ENCODE results near the gene VBP1. TPM values are rescaled to one million over a fixed set of nuclear protein-coding genes. Genes with fewer than 3 reads are reported as not detected.
"Not testable (repeated sequence)": the region's sequence is repeated elsewhere in the genome, so short reads cannot be mapped to it uniquely, and the experiment has no call there.

The VBP1 gene
- total RNA-seq, 2 donors from 2014 or later: 20.8 to 32.2 TPM

GRCh38 chrX:155221351-155221750 lies 5.1 kb downstream of the VBP1 start:
- Histone ChIP-seq H3K4me3 (no peak overlapping the region), H3K36me3 (no peaks in the 10 kb centered on the region), H3K4me1 (replicated peaks) (no peaks in the 10 kb centered on the region), H3K27ac (no peak overlapping the region), H3K27me3 (replicated peaks; ENCODE audit: insufficient read depth) (no peaks in the 10 kb centered on the region), H3K9me3 (no peaks in the 10 kb centered on the region)
- TF ChIP-seq POLR2AphosphoS5 (IDR thresholded peaks at IDR 0.05) (no peak), CTCF (IDR thresholded peaks at IDR 0.05) (no peak), POLR2A (IDR thresholded peaks at IDR 0.05) (no peak)
- no peak for DNase-seq (ENCODE audit: low spot score)
- WGBS: 88% methylated on average over 4 of the region's 4 CpGs
- intact Hi-C loops (cut with DNase I): no loop called here

DNA sequence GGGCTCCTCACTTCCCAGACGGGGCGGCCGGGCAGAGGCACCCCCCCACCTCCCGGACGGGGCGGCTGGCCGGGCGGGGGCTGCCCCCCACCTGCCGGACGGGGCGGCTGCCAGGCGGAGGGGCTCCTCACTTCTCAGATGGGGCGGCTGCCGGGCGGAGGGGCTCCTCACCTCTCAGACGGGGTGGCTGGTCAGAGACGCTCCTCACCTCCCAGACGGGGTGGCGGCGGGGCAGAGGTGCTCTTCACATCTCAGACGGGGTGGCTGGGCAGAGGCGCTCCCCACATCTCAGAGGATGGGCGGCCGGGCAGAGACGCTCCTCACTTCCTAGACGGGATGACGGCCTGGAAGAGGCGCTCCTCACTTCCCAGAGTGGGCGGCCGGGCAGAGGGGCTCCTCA lies 7.5 kb downstream of the VBP1 start:
- intact Hi-C loops (cut with DNase I); H3K9me3 ChIP-seq; H3K4me1 ChIP-seq (replicated peaks); H3K4me3 ChIP-seq; H3K36me3 ChIP-seq; DNase-seq (ENCODE audit: low spot score); H3K27me3 ChIP-seq (replicated peaks; ENCODE audit: insufficient read depth); H3K27ac ChIP-seq: not testable (repeated sequence)
- 98% methylated on average over 12 of the region's 30 CpGs for WGBS

DNA sequence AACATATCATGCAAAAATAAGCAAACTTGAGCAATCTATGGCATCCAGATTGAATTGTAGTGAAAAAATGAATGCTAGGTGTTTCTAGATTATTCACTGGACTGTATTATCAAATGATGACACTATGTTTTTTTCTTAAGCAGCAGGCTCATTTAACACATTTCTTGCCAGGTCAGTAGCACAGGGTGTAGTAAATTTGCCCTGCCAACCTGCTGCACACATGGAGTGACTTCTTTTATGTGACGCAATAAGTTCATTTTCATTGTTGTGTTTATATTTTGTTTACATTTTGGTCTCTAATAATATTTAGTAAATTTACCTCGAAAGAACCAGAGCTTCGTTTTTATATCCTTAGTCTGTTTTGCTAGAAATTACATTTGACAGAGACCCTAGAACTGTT lies 9.5 kb downstream of the VBP1 start:
- Histone ChIP-seq H3K4me1 (replicated peaks) (no peaks in the 10 kb centered on the region), H3K27me3 (replicated peaks; ENCODE audit: insufficient read depth) (no peaks in the 10 kb centered on the region), H3K4me3 (no peak overlapping the region), H3K9me3 (no peaks in the 10 kb centered on the region), H3K36me3 (no peaks in the 10 kb centered on the region), H3K27ac (no peak overlapping the region)
- no peak for DNase-seq (ENCODE audit: low spot score)
- WGBS: 74% methylated on average over 3 of the region's 3 CpGs
- TF ChIP-seq CTCF (IDR thresholded peaks at IDR 0.05) (no peak), POLR2A (IDR thresholded peaks at IDR 0.05) (no peak), POLR2AphosphoS5 (IDR thresholded peaks at IDR 0.05) (no peak)
- intact Hi-C loops (cut with DNase I): no loop called here

- no peak for DNase-seq (ENCODE audit: low spot score)
- intact Hi-C loops (cut with DNase I): no loop called here
- TF ChIP-seq CTCF (IDR thresholded peaks at IDR 0.05): no peak
- no peak for TF ChIP-seq POLR2A (IDR thresholded peaks at IDR 0.05)
- no peak for TF ChIP-seq POLR2AphosphoS5 (IDR thresholded peaks at IDR 0.05)
- Histone ChIP-seq H3K27me3 (replicated peaks; ENCODE audit: insufficient read depth) (no peaks in the 10 kb centered on the region), H3K4me1 (replicated peaks) (no peaks in the 10 kb centered on the region), H3K4me3 (no peak overlapping the region), H3K27ac (no peak overlapping the region), H3K36me3 (no peaks in the 10 kb centered on the region), H3K9me3 (no peaks in the 10 kb centered on the region)
Observed at GRCh38 chrX:155231163-155231562, 14.9 kb downstream of the VBP1 start.

GRCh38 chrX:155235891-155236290 lies 19.6 kb downstream of the VBP1 start:
- Histone ChIP-seq H3K27ac (no peak overlapping the region), H3K9me3 (no peaks in the 10 kb centered on the region), H3K36me3 (no peaks in the 10 kb centered on the region), H3K27me3 (replicated peaks; ENCODE audit: insufficient read depth) (no peaks in the 10 kb centered on the region), H3K4me3 (no peak overlapping the region), H3K4me1 (replicated peaks) (no peaks in the 10 kb centered on the region)
- intact Hi-C loops (cut with DNase I): no loop called here
- TF ChIP-seq CTCF (IDR thresholded peaks at IDR 0.05): no peak
- no peak for TF ChIP-seq POLR2A (IDR thresholded peaks at IDR 0.05)
- TF ChIP-seq POLR2AphosphoS5 (IDR thresholded peaks at IDR 0.05): no peak
- DNase-seq (ENCODE audit: low spot score): no peak
